ENCODE data around the gene ERICH4.
"Not testable (repeated sequence)": the region's sequence is repeated elsewhere in the genome, so short reads cannot be mapped to it uniquely, and the experiment has no call there.

The ERICH4 gene

GRCh38 chr19:41435936-41436673 lies 6.9 kb upstream of the ERICH4 start:
- DNase-seq (ENCODE audit: low read depth) = no peak

GRCh38 chr19:41436674-41436951 lies 6.3 kb upstream of the ERICH4 start:
- DNase-seq (ENCODE audit: low read depth) = no peak

DNA sequence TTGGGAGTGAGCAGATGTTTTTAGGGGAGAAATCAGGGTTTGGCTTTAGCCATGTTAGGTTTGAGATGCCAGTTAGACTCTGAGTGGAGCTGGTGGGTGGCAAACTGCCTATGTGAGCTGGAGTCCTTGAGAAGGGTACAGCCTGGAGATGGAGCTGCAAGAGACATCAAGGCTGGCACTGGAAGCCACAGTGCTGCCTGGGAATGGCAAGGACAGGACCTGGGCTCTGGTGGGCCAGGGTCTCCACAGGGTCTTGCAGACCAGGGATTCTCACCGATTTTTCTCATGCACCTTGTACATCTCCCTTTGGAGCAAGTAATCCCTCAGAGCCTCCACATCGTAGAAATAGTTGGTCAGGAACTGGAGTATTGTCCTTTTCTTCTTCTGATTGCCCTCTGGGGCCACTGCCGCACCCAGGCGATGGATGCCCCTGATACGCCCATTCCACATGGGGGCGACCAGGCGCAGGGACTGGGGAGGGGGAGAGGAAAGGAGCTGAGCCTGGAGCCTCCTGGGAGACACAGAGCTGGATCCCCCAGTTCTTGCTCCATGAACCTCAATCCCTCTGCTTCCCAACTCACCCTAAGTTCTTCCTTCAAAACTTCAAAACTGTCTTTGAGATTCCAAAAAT lies 4.9 kb upstream of the ERICH4 start:
- DNase-seq (ENCODE audit: low read depth) = no peak

- peak; percentile 97 for DNase-seq (ENCODE audit: low read depth)
Observed at GRCh38 chr19:41439441-41440222, 3.3 kb upstream of the ERICH4 start, which contains the start of gene DMAC2. Gene DMAC2, minus strand, starts transcription at chr19:41439912. Its CDS starts 13 bp downstream, at chr19:41439899.

DNA sequence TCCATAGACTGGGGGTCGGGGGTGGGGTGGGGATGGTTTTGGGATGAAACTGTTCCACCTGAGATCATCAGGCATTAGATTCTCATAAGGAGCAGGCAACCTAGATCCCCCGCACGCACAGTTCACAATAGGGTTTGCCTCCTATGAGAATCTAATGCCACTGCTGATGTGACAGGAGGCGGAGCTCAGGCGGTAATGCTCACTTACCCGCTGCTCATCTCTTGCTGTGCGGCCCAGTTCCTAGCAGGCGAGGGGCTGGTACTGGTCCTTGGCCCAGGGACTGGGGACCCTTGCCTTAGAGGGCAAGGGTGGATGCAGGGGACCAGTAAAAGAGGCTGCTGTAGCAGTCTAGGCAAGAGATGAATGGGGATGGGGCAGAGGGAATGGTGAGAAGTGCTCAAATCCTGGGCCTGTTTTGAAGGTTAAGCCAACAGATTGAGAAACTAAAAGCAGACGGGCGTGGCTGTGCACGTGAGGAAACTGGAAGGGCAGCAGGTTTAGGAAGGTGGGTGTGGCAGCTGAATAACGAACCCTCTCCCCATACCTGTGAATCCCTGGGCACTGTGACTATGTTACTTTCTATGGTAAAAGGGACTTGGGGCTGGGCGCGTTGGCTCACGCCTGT lies 1.5 kb upstream of the ERICH4 start:
- DNase-seq (ENCODE audit: low read depth) = no peak

DNA sequence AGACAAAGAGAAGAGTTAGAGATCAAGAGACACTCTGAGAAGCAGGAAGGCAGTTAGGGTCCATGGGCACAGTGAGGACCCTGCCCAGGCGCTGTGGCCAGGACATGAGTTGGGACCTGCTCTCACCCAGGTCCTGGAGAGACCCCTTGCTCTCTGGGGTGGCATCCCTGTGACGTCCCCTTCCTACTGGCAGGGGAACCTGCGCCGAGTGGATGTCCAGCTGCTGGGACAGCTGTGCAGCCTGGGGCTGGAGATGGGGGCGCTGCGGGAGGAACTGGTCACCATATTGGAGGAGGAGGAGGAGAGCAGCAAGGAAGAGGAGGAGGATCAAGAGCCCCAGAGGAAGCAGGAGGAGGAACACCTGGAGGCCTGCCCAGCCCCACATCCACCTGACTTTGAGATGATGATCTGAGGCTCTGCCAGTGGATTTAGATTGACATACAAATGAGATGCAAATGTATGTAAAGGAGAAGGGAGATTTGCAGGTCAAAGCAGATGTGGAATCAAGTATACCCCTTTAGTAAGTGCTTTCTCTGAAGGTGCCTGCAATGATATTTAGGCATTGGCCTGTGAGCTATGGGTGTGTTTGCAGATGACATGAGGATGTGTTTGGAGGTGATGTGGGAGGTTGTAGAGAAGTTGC lies 978 bp downstream of the ERICH4 start:
- DNase-seq (ENCODE audit: low read depth) = no peak

- DNase-seq (ENCODE audit: low read depth) = no peak
Observed at GRCh38 chr19:41445575-41445974, 2.6 kb downstream of the ERICH4 start.

- no peak for DNase-seq (ENCODE audit: low read depth)
Observed at GRCh38 chr19:41447732-41448332, 4.9 kb downstream of the ERICH4 start.

DNA sequence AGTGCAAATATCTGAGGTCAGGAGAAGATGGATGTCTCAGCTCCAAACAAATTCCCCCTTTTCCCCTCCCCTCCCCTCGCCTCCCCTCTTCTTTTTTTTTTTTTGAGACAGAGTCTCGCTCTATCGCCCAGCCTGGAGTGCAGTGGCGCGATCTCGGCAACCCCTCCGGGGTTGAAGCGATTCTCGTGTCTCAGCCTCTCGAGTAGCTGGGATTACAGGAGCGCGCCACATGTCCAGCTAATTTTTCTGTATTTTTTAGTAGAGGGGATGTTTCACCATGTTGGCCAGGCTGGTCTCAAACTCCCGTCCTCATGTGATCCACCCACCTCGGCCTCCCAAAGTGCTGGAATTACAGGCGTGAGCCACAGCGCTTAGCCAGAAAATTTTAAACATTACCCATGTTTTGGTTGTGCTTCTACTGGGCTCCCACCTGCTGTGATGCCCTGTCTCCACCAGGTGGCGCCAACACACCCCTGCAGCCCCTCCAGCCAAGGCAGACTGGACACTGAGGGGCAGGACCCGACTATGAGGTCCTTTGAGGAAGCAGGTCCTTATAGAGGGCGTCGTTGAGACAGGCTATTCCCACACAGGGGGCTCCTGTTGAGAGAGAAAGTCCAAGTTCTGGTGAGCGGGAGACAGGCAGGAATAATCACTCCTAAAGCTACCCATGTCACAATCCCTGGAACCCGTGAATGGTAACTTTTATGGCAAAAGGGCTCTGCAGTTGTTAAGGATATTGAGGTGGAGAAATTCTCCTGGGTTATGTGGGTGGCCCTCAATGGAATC lies 6.3 kb downstream of the ERICH4 start:
- DNase-seq (ENCODE audit: low read depth) = peak; percentile 36

DNA sequence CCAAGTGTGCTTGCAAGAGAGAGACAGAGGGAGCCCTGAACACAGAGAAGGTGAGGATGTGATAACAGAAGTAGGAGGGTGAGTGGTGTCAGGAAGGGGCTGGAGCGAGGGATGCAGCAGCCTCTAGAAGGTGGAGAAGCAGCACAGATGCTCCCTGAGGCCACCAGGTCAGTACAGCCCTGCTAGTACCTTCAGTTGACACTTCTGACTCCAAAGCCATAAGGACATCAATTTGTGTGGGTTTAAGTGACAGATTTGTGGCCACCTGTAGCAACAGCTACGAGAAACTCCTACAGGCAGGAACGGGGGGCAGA lies 6.9 kb downstream of the ERICH4 start:
- DNase-seq (ENCODE audit: low read depth) = no peak

GRCh38 chr19:41452584-41453275 lies 9.8 kb downstream of the ERICH4 start:
- DNase-seq (ENCODE audit: low read depth) = no peak

DNA sequence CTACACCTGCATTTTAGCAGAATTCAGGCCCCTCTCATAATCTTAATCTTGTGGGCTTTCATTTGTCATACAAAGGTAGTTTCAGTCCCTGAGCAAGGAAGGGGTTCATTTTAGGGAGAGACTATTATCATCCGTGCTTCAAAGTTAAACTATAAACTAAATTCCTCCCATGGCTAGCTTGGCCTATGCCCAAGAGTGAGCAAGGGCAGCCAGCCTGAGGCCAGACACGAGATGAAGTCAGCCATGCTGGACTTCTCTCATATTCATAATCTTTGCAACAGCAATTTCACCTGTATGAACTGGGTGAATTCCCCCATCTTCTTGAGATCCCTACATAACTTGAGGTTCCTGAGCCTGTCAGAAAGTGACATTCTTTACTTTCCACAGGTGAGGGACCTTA lies 13.0 kb downstream of the ERICH4 start:
- DNase-seq (ENCODE audit: low read depth) = no peak

- no peak for DNase-seq (ENCODE audit: low read depth)
Observed at GRCh38 chr19:41456342-41456918, 13.5 kb downstream of the ERICH4 start.

DNA sequence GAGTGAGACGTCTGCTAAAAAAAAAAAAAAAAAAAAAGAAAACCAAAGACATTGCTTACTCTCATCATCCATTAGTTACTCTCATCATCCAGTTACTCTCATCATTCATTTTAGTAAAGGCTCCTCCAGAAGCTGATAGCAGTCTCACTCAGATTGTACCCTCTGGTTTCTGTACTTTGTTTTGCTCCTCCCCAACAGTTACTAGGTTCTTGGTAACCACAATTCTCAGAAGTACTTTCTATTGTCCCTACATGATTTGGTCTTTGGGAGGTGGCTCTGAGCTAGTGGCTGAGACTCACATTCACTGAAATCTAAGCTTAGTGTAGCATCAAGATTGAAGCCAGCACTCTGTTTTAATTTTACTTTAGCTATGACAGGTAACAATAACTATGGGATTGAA lies 14.3 kb downstream of the ERICH4 start:
- DNase-seq (ENCODE audit: low read depth) = no peak

DNA sequence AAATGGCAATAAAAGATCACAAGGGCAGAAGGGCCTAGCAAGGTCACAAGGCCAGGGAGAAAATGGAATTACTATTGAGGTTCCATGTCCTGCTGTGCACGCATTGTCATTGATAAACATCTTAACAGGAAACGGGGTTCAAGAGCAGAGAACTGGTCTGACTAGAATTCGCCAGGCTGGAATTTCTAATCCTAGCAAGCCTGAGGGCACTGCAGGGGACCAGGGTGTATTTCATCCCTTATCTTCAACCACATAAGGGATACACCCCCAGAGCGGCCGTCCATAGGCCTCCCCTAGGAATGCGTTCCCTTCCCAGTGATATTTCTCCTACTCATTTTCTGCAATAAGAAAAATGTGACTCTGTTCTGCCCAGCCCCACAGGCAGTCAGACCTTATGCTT lies 19.5 kb downstream of the ERICH4 start:
- no peak for DNase-seq (ENCODE audit: low read depth)

DNA sequence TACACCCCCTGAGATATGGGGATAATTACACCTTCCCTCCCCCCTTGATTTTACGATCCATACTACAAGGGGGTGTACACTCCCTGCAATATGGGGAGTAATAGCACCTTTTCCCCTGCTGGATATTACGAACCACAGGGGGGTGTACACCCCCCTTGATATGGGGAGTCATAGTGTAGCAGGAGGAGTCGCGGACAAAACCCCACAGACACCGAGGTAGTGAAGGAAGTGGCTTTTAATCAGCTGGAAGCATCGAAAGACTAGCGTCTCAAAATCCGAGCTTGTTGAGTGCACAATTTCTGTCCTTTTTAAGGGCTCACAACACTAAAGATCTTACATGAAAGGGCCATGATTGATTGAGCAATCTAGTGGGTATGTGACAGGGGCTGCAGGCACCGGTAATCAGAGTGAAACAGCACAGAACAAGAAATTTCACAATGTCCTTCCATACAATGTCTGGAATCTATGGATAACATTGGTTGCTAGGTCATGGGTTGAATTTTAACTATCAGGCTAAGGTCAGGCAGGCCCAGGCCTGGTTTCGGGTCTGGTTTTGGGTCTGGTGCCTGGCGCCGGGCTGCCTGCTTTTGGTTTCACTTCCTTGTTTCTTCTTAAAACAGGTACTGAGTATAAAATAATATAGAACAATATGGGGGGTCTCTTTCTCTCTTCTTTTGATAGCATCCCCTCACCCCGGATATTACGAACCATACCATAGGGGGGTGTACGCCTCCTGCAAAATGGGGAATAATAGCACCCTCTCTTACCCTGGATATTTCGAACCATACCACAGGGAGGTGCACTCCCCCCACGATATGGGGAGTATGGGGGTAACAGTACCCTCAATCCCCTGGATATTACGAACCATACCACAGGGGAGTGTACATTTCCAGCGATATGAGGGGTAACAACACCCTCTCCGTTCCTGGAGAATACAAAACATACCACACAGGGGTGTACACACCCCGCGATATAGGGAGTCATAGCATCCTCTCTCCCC lies 20.6 kb downstream of the ERICH4 start:
- DNase-seq (ENCODE audit: low read depth) = not testable (repeated sequence)

GRCh38 chr19:41476583-41476982 lies 33.6 kb downstream of the ERICH4 start:
- no peak for DNase-seq (ENCODE audit: low read depth)

DNA sequence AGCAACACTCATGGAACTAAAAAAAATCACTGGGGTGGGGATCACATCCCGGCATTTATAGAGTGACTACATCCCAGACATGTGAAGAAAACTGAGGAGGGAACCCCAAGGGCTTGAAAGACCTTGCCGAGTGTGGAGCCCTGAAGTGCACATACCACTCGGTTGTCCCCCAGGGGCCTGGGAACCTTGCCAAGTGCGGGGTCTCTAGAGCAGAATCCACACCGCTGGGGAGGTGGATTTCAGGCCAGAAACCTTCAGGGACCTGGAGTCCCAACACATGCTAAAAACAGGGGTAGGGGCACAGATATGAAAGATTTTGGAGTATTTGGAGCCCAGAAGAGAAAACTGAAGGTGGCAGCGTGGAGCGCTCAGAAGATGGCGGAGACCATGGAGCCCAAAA lies 35.2 kb downstream of the ERICH4 start:
- no peak for DNase-seq (ENCODE audit: low read depth)
